NCI-H2107 (cell line): ENCODE measurements around the gene RAB3GAP2.
"Not testable (repeated sequence)": the region's sequence is repeated elsewhere in the genome, so short reads cannot be mapped to it uniquely, and the experiment has no call there.

Experiments used
- DNase-seq: peaks from one replicate; lab custom pipeline; 2025; lab: John Stamatoyannopoulos, UW

The RAB3GAP2 gene

DNA sequence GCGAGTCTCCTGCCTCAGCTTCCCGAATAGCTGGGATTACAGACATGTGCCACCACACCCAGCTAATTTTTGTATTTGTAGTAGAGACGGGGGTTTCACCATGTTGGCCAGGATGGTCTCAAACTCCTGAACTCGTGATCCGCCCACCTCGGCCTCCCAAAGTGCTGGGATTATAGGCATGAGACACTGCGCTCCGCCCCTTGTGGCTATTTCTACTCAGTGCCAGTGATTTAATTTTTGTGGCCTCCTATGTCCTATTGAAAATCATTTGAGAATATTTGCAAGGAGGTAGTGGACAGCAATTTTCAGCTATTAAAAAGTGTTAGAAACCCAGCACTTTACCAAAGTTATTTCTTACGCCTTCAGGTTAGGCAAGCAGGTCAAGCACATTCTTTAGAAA is 36.0 kb downstream of the RAB3GAP2 start:
- DNase-seq, result not testable (repeated sequence)

DNA sequence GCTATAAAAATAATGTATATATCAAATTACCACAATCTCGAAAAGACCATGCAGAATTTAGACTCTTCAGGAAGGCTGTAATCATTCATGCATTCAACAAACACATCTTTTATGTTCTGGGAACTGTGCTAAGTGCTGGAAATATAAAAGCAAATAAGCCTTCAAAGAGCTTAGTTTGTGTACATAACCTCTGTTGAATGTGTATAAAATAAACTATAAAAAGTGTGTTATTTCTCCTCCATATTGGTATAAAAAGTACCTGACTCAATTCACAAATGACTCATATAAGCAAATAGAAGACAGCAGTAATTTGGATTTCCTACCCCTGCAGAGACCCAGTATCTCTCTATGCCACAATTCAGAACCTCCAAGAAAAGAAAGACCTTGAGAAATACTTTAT is 36.8 kb downstream of the RAB3GAP2 start:
- no peak for DNase-seq

DNA sequence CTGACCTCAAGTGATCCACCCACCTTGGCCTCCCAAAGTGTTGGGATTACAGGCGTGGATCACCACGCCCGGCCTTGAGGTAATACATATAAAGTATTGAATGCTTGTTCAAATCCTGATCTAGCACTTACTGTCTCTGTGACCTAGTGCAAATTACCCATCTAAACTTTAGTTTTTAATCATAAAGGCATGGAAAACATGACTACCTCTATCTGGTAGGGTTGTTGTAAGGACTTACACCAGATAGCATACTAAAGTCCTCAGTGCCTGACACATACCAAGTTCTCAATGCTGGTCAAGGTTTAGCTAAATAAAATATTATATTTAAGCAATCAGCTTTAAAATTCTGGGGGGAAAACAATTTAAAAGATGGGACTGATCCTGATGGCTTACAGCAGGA is 38.3 kb downstream of the RAB3GAP2 start:
- DNase-seq, result no peak

DNA sequence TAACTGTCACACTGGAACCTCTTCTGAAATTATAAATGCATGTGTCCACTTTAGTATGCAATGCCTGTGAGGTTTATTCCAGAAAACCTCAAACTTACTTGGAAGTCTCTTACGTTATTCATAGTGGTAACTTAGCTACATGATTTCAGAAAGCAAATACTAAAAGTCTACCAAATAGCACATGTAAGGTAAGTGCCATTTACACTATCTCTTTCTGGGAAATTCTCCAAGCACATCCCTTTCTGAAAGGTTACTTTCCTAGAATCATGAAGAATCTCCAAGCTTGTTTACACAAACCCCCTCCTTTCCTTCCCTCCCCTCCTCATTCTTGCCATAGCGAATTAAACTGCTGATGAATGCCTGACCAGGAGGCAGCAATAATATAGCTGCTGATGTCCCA is 42.5 kb downstream of the RAB3GAP2 start:
- DNase-seq, result no peak

DNA sequence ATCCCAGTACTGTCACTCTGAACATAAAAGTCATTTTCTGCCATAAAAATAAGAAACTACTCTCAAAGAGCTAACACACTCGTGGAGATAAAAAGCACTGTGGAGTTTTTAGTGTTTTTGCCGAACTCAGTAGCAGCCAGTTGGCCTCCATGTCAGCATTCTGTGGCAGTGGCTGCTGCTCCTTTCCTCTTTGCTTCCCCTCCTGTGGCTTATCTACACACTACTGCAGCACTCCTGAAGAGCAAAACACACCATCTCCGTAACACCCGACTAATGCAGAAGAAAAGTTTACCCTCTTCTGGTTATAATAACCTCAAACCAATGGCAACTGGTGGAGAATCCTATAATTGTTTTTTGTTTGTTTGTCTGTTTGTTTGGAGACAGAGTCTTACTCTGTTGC is 44.9 kb downstream of the RAB3GAP2 start:
- no peak for DNase-seq

DNA sequence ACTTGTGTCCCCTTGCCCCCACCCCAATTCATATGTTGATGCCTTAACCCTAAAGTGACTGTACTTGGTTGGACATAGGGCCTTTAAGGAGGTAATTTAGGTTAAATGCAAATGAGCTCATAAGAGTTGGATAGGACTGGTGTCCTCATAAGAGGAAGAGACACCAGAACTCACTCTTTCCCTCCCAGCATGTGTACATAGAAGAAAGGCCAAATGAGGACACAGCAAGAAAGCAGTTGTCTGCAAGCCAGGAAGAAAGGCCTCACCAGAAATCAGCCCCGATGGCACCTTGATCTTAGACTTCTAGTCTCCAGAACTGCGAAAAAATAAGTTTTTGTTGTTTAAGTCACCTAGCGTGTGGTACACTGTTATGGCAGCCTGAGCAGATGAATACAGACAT is 45.5 kb downstream of the RAB3GAP2 start:
- DNase-seq, result no peak

DNA sequence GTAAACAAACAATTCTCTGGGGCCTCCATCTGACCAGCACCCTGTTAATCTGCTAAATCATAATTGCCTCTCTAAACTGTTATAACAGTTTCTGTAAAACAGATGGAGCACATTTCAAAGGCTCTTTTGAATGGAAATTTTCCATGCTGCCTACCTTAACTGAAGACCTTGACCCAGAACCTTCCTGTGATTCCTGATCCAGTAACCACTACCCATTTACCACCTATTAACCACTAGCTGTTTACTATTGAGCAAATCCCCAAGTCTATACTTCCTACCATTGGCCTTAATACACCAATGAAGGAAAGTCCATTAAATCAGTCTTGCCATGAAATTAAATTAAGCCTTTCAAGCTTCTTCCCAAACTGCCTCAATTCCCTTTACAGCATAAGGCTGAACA is 46.3 kb downstream of the RAB3GAP2 start:
- no peak for DNase-seq

DNA sequence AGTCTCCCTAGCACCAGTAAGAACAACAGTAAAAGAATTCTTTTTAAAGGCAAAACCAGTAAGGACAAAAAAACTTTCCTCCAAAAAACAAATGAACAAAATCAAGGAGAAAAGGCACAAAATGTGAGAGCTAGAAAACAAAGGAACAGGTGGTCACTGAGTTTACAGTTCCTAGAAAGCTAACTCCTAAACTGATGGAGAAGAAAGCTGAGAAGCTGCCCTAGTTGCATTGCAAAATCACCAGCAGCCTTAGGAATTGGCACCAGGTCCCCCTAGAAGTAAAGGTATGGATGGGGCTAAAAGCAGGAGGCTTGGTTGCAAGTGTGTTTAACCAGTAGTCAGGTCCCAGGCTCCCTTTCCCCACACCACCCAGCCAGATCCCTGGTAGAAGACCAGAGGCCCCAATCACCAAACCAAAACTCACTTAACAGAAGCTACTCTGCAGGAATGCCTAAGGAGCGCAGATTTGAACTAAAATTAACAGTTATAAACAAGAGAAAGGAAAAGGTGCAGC is 47.6 kb downstream of the RAB3GAP2 start:
- no peak for DNase-seq

DNA sequence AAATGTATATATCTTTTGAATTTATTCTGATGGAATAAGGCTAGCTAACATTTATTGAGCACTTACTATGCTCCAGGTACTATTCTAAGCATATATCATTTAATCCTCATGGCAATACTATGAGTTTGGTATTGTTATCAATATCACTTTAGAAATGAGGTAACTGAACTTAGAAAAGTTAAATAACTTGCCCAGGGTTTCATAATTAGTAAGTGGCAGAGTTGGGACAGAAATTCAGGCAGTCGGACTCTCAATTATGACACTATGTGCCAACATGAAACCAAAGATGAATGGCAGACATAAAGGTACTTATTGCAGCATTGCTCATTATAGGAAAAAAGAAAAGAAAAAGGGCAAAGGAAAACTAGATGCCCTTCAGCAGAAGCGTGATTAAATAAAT is 48.2 kb downstream of the RAB3GAP2 start:
- DNase-seq, result no peak

DNA sequence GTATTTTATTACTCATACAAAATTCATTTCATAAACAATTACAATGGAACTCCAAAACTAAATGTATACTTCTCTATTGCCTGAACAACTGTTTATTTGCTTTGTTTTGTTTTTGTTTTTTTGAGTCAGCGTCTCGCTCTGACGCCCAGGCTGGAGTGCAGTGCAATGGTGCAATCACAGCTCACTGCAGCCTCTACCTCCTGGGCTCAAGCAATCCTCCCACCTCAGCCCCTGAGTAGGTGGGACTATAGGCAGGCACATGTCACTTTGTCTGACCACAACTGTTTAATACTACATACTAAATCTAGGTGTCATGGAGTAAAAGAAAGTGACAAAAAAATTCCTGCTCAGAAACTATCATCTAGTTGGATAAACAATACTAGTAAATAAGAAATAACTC is 49.3 kb downstream of the RAB3GAP2 start:
- DNase-seq, result no peak

DNA sequence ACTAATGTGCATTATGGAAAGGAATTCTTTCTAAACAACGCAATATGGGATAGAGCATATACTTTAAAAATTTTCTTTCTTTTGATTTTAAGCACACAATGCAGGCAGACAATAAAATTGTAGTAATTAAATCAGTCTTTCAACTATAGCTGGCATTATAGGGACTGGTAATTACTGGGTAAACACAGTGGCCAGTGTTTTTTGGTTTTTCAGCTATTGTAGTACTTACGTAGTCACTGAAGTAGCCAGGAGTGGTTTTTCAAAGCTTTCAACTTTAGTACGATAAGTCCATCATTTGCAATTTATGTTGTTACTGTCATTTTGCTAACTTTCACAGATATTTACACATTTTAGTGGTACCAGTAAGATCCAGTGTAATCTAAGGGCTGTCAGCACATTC is 50.6 kb downstream of the RAB3GAP2 start:
- no peak for DNase-seq

DNA sequence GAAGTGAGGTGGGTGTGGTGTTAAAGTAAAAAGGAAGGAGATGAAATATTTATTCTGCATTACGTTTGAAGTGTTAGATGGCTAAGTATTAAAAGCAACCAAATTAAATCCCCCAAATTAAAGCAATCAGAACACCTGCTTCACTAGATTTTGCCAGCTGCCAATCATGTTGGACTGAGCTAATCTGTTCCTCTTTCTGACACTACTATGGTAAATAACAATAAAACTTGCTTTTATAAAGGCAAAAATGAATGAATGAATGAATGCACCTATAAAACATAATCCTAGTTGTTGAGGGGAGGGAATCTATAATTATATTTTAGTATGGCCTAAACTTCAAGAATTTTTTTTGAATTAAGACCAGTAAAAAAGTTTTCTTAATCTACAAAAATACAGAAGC is 51.0 kb downstream of the RAB3GAP2 start:
- DNase-seq, result no peak

DNA sequence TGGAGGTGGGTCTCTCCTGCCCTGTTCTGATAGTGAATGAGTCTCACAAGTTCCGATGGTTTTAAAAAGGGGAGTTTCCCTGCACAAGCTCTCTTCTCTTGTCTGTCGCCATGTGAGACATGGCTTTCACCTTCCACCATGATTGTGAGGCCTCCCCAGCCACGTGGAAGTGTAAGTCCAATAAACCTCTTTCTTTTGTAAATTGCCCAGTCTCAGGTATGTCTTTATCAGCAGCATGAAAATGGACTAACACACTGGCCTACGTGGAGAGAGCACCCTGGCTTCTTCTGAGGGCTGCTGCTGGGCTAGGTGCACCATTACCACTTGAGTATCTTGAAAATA is 51.6 kb downstream of the RAB3GAP2 start:
- DNase-seq, result not testable (repeated sequence)

DNA sequence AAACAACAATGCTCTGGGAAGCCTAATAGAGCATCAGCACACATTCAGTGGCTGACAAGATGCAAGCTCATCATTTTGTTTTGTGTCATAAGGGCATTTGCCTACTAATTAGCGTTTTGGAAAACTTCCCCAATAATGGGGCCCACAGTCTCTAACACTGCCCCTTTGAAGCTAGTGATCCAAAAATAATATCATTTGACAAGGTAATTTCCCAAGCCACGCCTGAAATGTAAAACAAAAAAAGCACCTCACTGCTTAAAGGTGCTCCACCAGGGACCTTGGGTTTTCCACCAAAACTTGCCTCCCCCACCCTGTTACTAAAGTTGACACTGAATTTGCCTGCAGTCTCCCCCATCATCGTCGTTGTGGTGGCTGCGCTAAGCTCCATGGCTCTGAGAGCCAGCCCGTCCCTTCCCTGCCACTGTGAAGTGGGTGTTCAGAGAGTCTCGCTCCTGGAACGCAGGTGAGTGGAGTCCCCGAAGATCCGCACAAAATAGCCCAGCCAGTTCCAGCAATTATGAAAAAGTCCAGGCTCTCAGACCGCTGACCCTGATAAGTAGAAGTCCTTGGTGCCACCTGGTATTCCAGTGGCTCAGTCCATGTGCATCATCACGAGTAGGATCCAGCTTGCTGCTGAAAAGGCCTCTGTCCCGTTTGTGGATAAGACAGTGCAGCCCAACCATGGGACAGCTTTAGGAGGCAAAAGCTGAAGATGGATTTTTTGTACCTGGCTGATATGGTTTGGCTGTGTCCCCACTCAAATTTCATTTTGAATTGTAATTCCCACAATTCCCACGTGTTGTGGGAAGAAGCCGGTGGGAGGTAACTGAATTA is 52.2 kb downstream of the RAB3GAP2 start:
- DNase-seq, result no peak

DNA sequence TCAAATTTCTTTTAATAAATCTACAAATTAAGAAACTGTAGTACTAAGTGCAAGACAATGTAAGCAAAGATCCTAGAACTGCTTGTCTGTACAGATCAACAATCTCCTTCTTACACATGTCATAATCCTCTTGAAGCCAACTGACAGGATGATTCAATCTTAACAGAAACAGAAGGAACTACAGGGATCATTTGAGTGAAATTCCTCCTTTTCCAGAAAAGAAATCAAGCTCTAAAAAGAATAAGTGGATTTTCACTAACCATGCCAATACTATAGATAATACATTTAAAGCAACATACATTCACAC is 53.2 kb downstream of the RAB3GAP2 start:
- no peak for DNase-seq

DNA sequence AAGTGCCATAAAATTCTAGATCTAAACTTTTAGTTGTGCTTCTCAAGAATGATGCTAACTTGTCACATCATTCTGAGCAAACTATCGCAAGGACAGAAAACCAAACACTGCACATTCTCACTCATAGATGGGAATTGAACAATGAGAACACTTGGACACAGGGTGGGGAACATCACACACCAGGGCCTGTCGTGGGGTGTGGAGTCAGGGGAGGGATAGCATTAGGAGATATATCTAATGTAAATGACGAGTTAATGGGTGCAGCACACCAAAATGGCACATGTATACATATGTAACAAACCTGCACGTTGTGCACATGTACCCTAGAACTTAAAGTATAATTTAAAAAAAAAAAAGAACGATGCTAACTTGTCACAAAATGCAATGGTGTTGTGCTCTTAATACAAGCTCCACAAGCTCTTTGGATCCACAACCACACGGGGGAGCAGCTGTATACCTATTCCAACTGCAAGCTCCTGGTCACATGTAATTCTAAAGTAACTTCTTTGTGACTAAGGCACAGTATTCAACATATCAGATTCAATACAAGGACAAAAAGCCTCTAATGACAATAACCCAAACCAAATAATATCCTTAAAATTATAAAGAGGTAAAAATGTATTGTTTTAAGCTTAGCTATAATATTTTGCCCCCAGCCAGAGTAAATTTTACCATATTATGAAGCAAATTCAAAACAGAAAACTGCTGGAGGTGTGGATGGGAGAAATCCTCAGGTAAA is 53.7 kb downstream of the RAB3GAP2 start:
- DNase-seq, result peak; percentile 35

DNA sequence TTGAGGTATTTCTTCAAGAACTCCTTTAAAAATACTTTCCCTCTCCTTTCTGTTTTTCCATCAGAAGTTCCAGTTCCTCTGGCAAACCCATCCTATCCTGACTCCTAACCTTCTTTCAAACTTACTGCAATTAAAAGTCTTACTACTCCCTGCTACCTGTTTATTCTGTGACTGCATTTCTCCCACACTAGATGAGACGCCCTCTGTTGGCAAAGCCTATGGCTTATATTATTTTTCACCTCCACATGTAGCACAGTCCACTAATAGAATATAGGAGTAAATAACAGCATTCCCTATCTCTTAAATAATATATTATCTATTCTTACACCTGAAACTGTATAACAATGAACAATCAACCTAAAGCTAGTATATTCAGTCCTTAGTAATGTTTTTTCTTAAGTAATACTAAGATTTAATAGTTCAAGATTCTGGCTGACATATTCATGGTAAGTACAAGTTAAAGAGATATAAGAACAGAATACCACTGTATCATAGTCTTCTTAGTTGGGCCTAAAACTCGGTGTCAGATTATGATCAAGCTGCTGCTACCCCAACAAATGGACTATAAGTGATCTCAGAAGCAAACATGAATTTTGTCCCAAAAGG is 54.8 kb downstream of the RAB3GAP2 start:
- DNase-seq, result no peak

DNA sequence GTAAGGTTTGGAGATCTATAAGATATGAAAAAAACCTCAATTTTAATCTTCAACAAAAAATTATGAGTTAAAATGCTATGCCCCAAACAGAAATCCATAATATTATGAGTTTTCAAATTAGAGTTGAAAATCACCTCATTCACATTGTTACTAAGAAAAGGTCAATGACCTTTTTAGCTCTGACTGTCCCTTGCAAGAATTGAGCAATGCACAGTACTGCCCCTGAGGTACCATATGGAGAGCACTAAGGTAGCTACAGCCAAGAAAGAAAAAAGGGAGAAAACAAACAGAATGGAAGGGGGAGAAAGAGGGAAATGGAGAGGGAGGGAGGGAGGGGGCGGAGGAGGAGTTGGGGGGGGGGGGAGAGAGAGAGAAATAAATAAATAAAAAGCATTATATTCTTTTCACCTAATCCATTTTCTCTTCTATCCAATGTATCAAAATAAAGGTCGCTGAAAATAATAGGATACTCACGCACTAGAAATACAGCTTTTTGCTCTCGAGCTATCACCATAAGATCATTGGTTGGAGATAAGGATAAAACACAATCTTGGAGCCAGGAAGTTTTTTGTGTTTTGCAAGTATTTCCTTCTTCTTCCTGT is 58.8 kb downstream of the RAB3GAP2 start:
- no peak for DNase-seq

DNA sequence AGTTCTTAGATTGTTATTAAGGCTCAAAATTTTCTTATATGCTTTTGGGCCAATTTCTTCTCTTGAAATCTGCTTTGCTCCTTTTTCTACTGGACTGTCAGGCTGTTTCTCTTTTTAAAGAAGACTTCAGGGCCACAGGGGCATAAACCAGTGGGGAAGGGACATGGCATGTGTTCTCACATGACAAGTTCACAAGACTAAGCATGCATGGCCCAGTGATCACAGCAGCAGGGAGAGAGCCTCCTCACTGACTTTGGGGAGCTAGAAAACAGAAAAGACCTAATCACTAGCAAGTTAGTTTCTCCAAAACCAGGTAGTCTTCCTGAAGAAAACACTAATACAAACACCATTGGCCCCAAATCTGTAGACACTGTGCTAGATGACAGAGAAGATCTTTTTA is 64.8 kb downstream of the RAB3GAP2 start:
- DNase-seq, result no peak

DNA sequence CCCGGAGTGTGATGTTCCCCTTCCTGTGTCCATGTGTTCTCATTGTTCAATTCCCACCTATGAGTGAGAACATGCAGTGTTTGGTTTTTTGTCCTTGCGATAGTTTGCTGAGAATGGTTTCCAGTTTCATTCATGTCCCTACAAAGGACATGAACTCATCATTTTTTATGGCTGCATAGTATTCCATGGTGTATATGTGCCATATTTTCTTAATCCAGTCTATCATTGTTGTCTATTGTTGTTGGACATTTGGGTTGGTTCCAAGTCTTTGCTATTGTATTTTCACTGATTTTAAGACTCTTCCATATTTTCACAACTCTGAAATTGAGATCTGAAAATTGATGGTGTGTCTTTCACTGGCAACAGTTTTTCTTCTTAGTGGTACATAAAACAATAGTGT is 67.5 kb downstream of the RAB3GAP2 start:
- not testable (repeated sequence) for DNase-seq

DNA sequence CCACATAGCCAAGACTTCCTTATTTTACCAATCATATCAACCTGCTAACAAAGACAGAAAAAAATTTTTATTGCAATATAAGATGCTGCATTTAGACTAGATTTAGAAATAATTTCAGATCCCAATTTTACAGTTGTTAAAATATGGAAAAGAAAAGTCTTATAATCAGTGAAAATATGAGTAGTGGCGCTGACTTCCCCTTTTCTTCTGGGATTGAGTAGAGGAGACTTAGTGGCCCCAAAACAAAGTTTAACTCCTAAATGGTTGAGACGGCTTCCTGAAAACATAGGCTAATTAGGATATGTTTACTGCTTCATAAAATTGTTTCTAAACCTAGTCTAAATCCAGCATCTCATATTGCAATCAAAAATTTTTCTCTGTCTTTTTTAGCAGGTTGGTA is 68.4 kb downstream of the RAB3GAP2 start:
- no peak for DNase-seq

DNA sequence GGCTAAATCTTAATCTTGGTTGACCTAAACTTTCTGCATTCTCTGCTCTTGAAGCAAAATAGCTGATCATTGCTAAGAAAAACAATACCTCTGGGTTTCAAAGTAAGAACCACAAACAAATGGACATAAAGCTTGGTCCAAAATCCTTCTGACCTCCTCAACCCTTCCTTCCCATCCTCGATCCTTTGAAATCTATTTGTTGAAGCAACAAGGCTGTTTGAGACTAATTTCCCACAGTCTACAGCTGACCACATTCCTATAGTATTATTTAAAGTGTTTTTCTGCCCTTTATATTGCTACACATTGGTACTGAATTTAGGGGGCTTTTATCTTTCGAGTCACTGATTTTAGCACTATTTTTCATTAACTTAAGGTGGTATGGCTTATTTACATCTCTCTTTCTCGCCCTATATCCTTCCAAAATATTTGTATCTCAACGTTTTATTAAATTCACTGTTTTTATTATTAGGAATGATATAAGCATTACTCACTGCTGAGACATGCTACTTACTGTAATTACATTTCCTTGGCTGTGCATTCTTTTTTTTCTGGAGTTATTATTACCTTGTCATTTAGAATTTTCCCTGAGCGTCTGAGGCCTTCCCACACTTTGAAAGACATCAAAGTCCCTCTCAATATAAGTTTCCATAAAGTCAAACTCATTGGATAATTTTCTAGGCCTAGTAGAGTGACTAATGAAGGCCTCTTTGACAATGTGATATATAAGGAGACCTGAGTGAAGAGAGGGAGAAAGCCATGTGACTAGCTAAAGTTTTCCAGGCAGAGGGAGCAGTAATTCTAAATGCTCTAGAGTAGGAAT is 73.9 kb downstream of the RAB3GAP2 start:
- DNase-seq, result no peak
